Kidney epithelial cell (primary cell): ENCODE measurements around the gene WEE1. TPM values are rescaled to one million over a fixed set of nuclear protein-coding genes. Genes with fewer than 3 reads are reported as not detected.

ENCODE experiments used
- DNase-seq: peaks from one replicate; pipeline ENCODE4 v3.0.0-alpha.2; 2010; ENCODE audit warnings: low read depth
- H3K27me3 ChIP-seq: 2 replicates; pipeline ENCODE4 v1.6.0; 2011; ENCODE audit warnings: low read length; ENCODE audit not compliant: control insufficient read depth, insufficient read depth
- H3K36me3 ChIP-seq: 2 replicates; pipeline ENCODE4 v1.5.1; 2011; ENCODE audit warnings: low read length; ENCODE audit not compliant: control insufficient read depth, insufficient read depth
- H3K4me3 ChIP-seq: 2 replicates; pipeline ENCODE4 v1.5.1; 2011; ENCODE audit warnings: low read depth, mild to moderate bottlenecking, control low read depth, low read length
- total RNA-seq: library from RNA; depleted of rRNA; stranded (reverse); fragments of >200 nt; gene quantifications from 2 replicates; pipeline ENCODE4 v1.2.3, GENCODE V29; 2015
- TF ChIP-seq, protein P1 (sequence below): IDR thresholded peaks from 2 replicates; pipeline ENCODE4 v1.5.1; 2011; ENCODE audit warnings: mild to moderate bottlenecking, moderate library complexity, low read length, control low read depth, inconsistent platforms; ENCODE audit not compliant: insufficient read depth, poor library complexity, severe bottlenecking

WEE1 gene
- total RNA-seq, 1 donor from 2014 or later = 57.3 TPM

DNA sequence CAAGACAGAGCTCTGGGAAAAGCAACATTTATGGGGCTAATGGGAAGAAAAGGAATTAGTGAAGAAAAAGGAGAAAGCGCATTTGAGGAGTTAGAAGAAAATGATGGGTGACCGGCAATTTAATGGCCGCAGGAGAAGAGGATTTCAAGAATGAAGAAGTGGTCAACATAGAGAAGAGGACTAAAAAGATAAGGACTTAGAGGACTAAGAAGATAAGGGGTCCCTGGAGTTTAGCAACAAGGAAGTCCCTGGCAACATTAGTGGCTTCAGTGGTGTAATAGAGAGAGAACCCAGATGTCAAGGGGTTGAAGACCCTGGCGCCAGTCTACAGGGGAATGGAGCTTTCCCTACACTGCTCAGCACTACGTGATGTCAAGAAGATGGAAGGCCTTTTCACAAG, 32.3 kb downstream of the WEE1 start:
- no peak overlapping the region for H3K4me3 ChIP-seq
- TF ChIP-seq, protein P1, sequence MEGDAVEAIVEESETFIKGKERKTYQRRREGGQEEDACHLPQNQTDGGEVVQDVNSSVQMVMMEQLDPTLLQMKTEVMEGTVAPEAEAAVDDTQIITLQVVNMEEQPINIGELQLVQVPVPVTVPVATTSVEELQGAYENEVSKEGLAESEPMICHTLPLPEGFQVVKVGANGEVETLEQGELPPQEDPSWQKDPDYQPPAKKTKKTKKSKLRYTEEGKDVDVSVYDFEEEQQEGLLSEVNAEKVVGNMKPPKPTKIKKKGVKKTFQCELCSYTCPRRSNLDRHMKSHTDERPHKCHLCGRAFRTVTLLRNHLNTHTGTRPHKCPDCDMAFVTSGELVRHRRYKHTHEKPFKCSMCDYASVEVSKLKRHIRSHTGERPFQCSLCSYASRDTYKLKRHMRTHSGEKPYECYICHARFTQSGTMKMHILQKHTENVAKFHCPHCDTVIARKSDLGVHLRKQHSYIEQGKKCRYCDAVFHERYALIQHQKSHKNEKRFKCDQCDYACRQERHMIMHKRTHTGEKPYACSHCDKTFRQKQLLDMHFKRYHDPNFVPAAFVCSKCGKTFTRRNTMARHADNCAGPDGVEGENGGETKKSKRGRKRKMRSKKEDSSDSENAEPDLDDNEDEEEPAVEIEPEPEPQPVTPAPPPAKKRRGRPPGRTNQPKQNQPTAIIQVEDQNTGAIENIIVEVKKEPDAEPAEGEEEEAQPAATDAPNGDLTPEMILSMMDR = no peak
- no peaks in the 10 kb centered on the region for H3K36me3 ChIP-seq

DNA sequence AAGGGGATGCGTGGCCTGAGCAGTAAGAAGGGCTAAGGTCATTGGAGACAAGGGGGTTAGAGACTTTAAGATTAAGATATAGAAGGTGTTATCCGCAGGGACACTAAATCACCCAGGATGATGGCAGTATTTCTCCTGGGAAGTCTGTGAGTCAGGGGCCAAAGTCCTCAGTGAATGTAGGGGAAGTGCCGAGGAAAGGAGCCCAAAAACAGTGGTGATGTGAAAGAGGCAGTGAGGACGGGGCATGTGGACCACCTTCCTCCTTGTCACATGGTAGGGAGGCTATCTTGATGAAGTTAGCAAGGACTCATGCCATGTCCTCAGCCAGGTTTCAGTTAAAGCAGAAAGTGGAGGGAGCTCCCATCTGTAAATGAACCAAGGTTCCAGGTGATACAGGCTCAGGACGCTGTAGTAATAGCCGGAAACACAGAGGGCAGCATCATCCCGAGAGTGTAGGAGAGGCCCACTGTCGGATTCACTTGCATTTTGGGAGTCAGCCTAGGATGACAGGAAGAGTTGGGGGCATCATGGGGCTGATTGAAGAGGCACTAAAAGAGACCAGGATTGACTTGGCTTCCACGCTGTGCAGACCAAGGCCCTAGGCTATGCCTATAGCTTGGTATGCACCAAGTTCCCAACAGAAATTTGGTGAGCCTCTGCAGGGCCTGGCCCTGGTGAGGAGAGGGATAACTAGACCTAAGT, 33.5 kb downstream of the WEE1 start:
- TF ChIP-seq, protein P1 = no peak
- no peak for DNase-seq
- no peaks in the 10 kb centered on the region for H3K27me3 ChIP-seq
- no peak overlapping the region for H3K4me3 ChIP-seq
- no peaks in the 10 kb centered on the region for H3K36me3 ChIP-seq

More for the DNA sequence above, 32.3 kb downstream of the WEE1 start:
- no peaks in the 10 kb centered on the region for H3K27me3 ChIP-seq
- no peak for DNase-seq

- TF ChIP-seq, protein P1 = no peak
- H3K27me3 ChIP-seq = no peaks in the 10 kb centered on the region
- DNase-seq = no peak
- no peak overlapping the region for H3K4me3 ChIP-seq
- no peaks in the 10 kb centered on the region for H3K36me3 ChIP-seq
Measured at GRCh38 chr11:9607511-9607899, 34.0 kb downstream of the WEE1 start.

- Histone ChIP-seq H3K4me3 (no peak overlapping the region), H3K36me3 (no peaks in the 10 kb centered on the region), H3K27me3 (no peaks in the 10 kb centered on the region)
- no peak for DNase-seq
- TF ChIP-seq, protein P1 = no peak
Measured at GRCh38 chr11:9609002-9609759, 35.7 kb downstream of the WEE1 start.

DNA sequence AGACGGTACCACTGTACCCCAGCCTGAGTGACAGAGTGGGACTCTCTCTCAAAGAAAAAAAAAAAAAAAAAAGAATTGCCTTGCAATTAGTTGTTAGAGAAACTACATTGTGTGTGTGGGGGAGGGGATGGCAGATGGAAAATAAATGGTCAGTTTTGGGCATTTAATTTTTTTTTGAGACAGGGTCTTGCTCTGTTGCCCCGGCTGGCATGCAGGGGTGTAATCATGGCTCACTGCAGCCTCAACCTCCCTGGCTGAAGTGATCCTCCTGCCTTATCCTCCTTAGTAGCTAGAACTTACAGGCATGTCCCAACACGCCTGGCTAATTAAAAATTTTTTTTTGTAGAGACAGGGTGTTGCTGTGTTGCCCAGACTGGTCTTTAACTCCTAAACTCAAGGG, 36.4 kb downstream of the WEE1 start:
- no peak for DNase-seq
- H3K27me3 ChIP-seq = no peaks in the 10 kb centered on the region
- TF ChIP-seq, protein P1 = no peak
- no peaks in the 10 kb centered on the region for H3K36me3 ChIP-seq
- no peak overlapping the region for H3K4me3 ChIP-seq
